HUES64 (cell line): ENCODE data around the gene NT5C3A.

Source experiments
- H3K27ac ChIP-seq: 2 replicates; pipeline ENCODE4 v1.7.0; 2013; ENCODE audit warnings: low read depth, low read length, inconsistent platforms
- H3K27me3 ChIP-seq: 2 replicates; pipeline ENCODE4 v1.6.1; 2013; ENCODE audit warnings: mild to moderate bottlenecking, low read length; ENCODE audit not compliant: insufficient read depth
- H3K36me3 ChIP-seq: 2 replicates; pipeline ENCODE4 v1.6.1; 2013; ENCODE audit warnings: mild to moderate bottlenecking, low read length; ENCODE audit not compliant: insufficient read depth
- H3K4me1 ChIP-seq: 2 replicates; pipeline ENCODE4 v1.6.1; 2013; ENCODE audit warnings: mild to moderate bottlenecking, low read length, moderate library complexity; ENCODE audit not compliant: insufficient read depth
- H3K4me3 ChIP-seq: 2 replicates; pipeline ENCODE4 v1.5.1; 2013; ENCODE audit warnings: mild to moderate bottlenecking, low read length, moderate library complexity
- H3K9ac ChIP-seq: 2 replicates; pipeline ENCODE4 v1.6.1; 2013; ENCODE audit warnings: mild to moderate bottlenecking, low read depth, low read length
- H3K9me3 ChIP-seq: 2 replicates; pipeline ENCODE4 v1.6.1; 2013; ENCODE audit warnings: low read depth, low read length; ENCODE audit not compliant: insufficient read depth
- WGBS: fragments of 150-250, 120-280 bp; methylation state at CpG from one replicate; pipeline ENCODE4 v1.1.7; 2013; ENCODE audit warnings: missing lambda C conversion rate; 5-methylcytosine and 5-hydroxymethylcytosine counted together

The NT5C3A gene

GRCh38 chr7:33072471-33072870 lies 9.9 kb upstream of the NT5C3A start:
- Histone ChIP-seq H3K36me3 (no peaks in the 10 kb centered on the region), H3K27me3 (no peaks in the 10 kb centered on the region), H3K4me3 (no peak overlapping the region), H3K9me3 (peaks cover 21% of the 10 kb centered on the region), H3K27ac (no peak overlapping the region), H3K4me1 (peaks cover 10% of the 10 kb centered on the region; the same call in 1 of the 2 replicates), H3K9ac (no peak overlapping the region)
- WGBS: 95% methylated on average over 2 of the region's 2 CpGs

DNA sequence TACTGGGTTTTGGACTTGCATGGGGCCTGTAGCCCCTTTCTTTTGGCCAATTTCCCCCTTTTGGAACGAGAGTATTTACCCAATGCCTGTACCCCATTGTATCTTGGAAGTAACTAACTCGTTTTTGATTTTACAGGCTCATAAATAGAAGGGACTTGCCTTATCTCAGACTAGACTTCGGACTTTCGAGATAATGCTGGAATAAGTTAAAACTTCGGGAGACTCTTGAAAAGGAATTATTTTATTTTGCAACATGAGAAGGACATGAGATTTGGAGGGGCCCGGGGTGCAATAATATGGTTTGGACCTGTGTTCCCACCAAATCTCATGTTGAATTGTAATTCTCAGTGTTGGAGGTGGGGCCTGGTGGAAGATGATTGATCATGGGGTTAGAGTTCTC lies 8.3 kb upstream of the NT5C3A start:
- Histone ChIP-seq H3K4me3 (no peak overlapping the region), H3K4me1 (peaks cover 3% of the 10 kb centered on the region; the same call in 1 of the 2 replicates), H3K27ac (no peak overlapping the region), H3K36me3 (no peaks in the 10 kb centered on the region), H3K27me3 (no peaks in the 10 kb centered on the region), H3K9ac (no peak overlapping the region), H3K9me3 (peaks cover 30% of the 10 kb centered on the region)
- 79% methylated on average over 6 of the region's 6 CpGs for WGBS

- Histone ChIP-seq H3K27ac (no peak overlapping the region), H3K9me3 (peaks cover 31% of the 10 kb centered on the region), H3K27me3 (no peaks in the 10 kb centered on the region), H3K4me3 (no peak overlapping the region), H3K4me1 (no peaks in the 10 kb centered on the region), H3K9ac (no peak overlapping the region), H3K36me3 (no peaks in the 10 kb centered on the region)
- 92% methylated on average over 2 of the region's 2 CpGs for WGBS
These were observed 7.7 kb upstream of the NT5C3A start for GRCh38 chr7:33070277-33070676.

DNA sequence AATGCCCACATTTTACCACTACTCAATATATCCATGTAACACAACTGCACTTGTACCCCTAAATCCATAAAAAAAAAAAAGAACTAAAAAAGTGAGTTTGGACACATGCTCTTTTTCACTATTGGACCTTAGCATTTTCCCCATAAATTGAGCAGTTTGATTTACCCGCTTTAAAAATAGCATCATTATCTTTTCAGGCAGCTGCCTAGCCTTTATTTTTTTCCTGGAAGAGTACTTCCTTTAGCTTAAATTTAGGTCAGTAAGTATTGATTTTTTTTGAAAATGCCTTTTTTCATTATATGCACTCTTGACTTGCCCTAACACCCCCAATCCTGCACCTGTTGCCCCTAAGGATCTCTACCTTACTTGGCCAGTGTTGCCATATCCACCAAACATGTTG lies 5.3 kb upstream of the NT5C3A start:
- WGBS: 92% methylated on average over 1 of the region's 1 CpG
- H3K4me1 ChIP-seq: peaks cover 4% of the 10 kb centered on the region; the same call in 1 of the 2 replicates
- H3K4me3 ChIP-seq: no peak overlapping the region
- no peak overlapping the region for H3K27ac ChIP-seq
- H3K27me3 ChIP-seq: no peaks in the 10 kb centered on the region
- peaks cover 31% of the 10 kb centered on the region for H3K9me3 ChIP-seq
- no peak overlapping the region for H3K9ac ChIP-seq
- no peaks in the 10 kb centered on the region for H3K36me3 ChIP-seq

GRCh38 chr7:33066771-33067170 lies 4.2 kb upstream of the NT5C3A start:
- Histone ChIP-seq H3K4me1 (peaks cover 4% of the 10 kb centered on the region; the same call in 1 of the 2 replicates), H3K9me3 (peaks cover 31% of the 10 kb centered on the region), H3K27ac (no peak overlapping the region), H3K4me3 (no peak overlapping the region), H3K9ac (no peak overlapping the region), H3K27me3 (no peaks in the 10 kb centered on the region), H3K36me3 (no peaks in the 10 kb centered on the region)
- 88% methylated on average over 1 of the region's 1 CpG for WGBS

- Histone ChIP-seq H3K9me3 (peaks cover 26% of the 10 kb centered on the region), H3K36me3 (no peaks in the 10 kb centered on the region), H3K4me3 (no peak overlapping the region), H3K4me1 (peaks cover 12% of the 10 kb centered on the region), H3K27me3 (no peaks in the 10 kb centered on the region), H3K9ac (no peak overlapping the region), H3K27ac (no peak overlapping the region)
- WGBS: 100% methylated on average over 1 of the region's 1 CpG
These were observed 3.4 kb upstream of the NT5C3A start for GRCh38 chr7:33065981-33066380.

GRCh38 chr7:33062782-33063443 lies 337 bp upstream of the NT5C3A start:
- H3K9ac ChIP-seq: peak overlapping the region; percentile 84
- peak overlapping the region; percentile 86 for H3K4me3 ChIP-seq
- WGBS: under 1% methylated on average over 50 of the region's 50 CpGs
- H3K4me1 ChIP-seq: peaks cover 12% of the 10 kb centered on the region
- no peaks in the 10 kb centered on the region for H3K27me3 ChIP-seq
- H3K27ac ChIP-seq: peak overlapping the region; percentile 91
- no peaks in the 10 kb centered on the region for H3K36me3 ChIP-seq
- peaks cover 10% of the 10 kb centered on the region; the same call in 1 of the 2 replicates for H3K9me3 ChIP-seq

GRCh38 chr7:33061282-33061937 lies 1.2 kb downstream of the NT5C3A start:
- peak overlapping the region; percentile 86 for H3K4me3 ChIP-seq
- no peaks in the 10 kb centered on the region for H3K36me3 ChIP-seq
- no peak overlapping the region for H3K27ac ChIP-seq
- H3K27me3 ChIP-seq: no peaks in the 10 kb centered on the region
- H3K9me3 ChIP-seq: peaks cover 4% of the 10 kb centered on the region; the same call in 1 of the 2 replicates
- 42% methylated on average over 7 of the region's 8 CpGs for WGBS
- H3K4me1 ChIP-seq: peaks cover 12% of the 10 kb centered on the region
- peak overlapping the region; percentile 84 for H3K9ac ChIP-seq

- Histone ChIP-seq H3K4me3 (no peak overlapping the region), H3K27me3 (no peaks in the 10 kb centered on the region), H3K27ac (no peak overlapping the region), H3K4me1 (peaks cover 12% of the 10 kb centered on the region), H3K9me3 (no peaks in the 10 kb centered on the region), H3K36me3 (no peaks in the 10 kb centered on the region), H3K9ac (no peak overlapping the region)
- 46% methylated on average over 4 of the region's 4 CpGs for WGBS
These were observed 2.9 kb downstream of the NT5C3A start for GRCh38 chr7:33059635-33060034.

DNA sequence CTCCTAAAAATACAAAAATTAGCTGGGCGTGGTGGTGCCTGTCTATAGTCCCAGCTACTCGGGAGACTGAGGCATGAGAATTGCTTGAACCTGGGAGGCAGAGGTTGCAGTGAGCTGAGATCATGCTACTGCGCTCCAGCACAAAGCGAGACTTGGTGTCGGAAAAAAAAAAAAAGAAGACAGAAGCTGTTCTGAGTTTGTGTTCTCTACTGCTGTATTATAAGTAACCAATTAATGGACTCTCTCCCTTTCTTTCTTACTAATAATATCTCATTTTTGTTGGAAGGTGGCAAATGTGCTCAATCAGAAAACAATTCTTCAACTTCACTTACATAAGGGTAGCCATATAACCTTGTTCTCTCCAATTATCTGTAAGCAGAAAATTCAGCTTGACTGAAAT lies 7.4 kb downstream of the NT5C3A start:
- Histone ChIP-seq H3K9me3 (no peaks in the 10 kb centered on the region), H3K27ac (no peak overlapping the region), H3K4me1 (no peaks in the 10 kb centered on the region), H3K27me3 (no peaks in the 10 kb centered on the region), H3K9ac (no peak overlapping the region), H3K4me3 (no peak overlapping the region), H3K36me3 (no peaks in the 10 kb centered on the region)
- WGBS: 97% methylated on average over 5 of the region's 5 CpGs

- H3K36me3 ChIP-seq: no peaks in the 10 kb centered on the region
- H3K9me3 ChIP-seq: no peaks in the 10 kb centered on the region
- WGBS: 100% methylated on average over 1 of the region's 2 CpGs
- no peak overlapping the region for H3K9ac ChIP-seq
- H3K4me3 ChIP-seq: no peak overlapping the region
- H3K27me3 ChIP-seq: no peaks in the 10 kb centered on the region
- H3K4me1 ChIP-seq: no peaks in the 10 kb centered on the region
- H3K27ac ChIP-seq: no peak overlapping the region
These were observed 8.2 kb downstream of the NT5C3A start for GRCh38 chr7:33054261-33054964.
